WTC11 (cell line): ENCODE results near the gene SULT2A1.

Source experiments
- JAZF1 ChIP-seq: fragments of 250-450 bp; sonication (Bioruptor Pico); IDR thresholded peaks from 2 replicates; pipeline ENCODE4 v1.9.0; 2021; ENCODE audit warnings: moderate library complexity, mild to moderate bottlenecking, inconsistent platforms
- TF ChIP-seq, protein P1 (sequence below): fragments of 200-600 bp; IDR thresholded peaks from 2 replicates; pipeline ENCODE4 v1.8.0; 2022; ENCODE audit warnings: antibody characterized with exemption

DNA sequence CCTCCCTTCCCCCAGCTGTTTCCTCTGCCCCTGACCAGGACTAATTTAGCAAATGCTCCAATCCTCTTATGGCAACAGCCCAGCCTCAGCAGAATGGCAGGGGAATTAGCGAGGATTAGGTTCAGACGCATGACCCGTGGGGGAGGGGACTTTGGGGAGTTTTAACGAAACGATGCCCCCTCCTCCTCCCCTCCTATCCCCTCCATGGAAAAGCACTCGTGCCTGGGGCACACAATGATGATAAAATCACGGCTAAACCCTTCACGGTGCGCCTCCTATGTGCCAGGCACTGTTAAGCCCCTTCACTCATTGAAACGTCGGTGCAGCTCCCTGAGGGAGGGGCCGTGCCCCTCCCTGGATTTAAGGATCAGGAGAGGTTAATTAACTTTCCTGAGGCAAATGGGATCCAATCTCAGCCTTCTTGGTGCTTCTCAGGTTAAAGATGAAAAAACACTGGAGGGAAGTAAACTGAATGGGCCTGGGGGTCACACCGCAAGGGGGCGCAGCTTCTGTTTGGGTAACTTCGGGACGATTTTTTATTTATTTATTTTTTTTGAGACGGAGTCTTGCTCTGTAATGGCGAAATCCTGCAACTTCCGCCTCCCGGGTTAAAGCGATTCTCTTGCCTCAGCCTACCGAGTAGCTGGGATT is 37.2 kb downstream of the SULT2A1 start:
- TF ChIP-seq, protein P1, sequence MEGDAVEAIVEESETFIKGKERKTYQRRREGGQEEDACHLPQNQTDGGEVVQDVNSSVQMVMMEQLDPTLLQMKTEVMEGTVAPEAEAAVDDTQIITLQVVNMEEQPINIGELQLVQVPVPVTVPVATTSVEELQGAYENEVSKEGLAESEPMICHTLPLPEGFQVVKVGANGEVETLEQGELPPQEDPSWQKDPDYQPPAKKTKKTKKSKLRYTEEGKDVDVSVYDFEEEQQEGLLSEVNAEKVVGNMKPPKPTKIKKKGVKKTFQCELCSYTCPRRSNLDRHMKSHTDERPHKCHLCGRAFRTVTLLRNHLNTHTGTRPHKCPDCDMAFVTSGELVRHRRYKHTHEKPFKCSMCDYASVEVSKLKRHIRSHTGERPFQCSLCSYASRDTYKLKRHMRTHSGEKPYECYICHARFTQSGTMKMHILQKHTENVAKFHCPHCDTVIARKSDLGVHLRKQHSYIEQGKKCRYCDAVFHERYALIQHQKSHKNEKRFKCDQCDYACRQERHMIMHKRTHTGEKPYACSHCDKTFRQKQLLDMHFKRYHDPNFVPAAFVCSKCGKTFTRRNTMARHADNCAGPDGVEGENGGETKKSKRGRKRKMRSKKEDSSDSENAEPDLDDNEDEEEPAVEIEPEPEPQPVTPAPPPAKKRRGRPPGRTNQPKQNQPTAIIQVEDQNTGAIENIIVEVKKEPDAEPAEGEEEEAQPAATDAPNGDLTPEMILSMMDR: peak; percentile 82
- TF ChIP-seq JAZF1 (CRISPR knock-in tag): no peak
